ENCODE results near the gene SH3PXD2A. TPM values are rescaled to one million over a fixed set of nuclear protein-coding genes. Genes with fewer than 3 reads are reported as not detected.

Gene SH3PXD2A
- total RNA-seq, 1 experiment from 2014 or later: 4.5 TPM

DNA sequence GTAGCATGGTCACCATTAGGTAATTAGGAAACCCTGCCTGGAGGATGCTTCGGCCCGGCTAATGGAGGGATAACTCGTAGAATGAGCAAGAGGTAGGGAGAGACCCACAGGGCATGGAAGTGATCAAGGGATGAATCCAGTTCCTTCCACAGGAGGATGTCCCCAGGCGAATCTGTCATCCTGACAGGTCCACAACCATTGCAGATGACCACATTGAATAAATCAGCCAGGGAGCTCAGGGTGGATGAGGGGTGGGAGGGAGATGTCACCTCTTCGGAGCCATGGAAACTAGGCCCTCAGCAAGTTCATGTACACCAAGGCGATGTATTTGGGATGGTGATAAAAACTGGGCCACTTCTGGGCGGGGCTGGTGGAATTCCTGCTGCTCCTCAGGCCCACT, 28.5 kb downstream of the SH3PXD2A start:
- Histone ChIP-seq H3K4ac (ENCODE audit: low read depth, low read length) (no peak overlapping the region), H3K79me2 (ENCODE audit: insufficient read depth, low read length) (no peaks in the 10 kb centered on the region), H3K14ac (ENCODE audit: insufficient read depth, low read length) (no peak overlapping the region), H2BK5ac (ENCODE audit: insufficient read length, low read length) (no peak overlapping the region), H4K8ac (replicated peaks; ENCODE audit: insufficient read length, low read depth, low read length) (no peak overlapping the region), H3K4me1 (ENCODE audit: insufficient read depth, low read length) (no peaks in the 10 kb centered on the region), H2AFZ (ENCODE audit: low read length) (no peak overlapping the region), H4K91ac (ENCODE audit: insufficient read length, low read depth, low read length) (no peak overlapping the region), H2BK120ac (ENCODE audit: low read depth, low read length, poor library complexity, severe bottlenecking) (no peak overlapping the region), H2BK12ac (ENCODE audit: insufficient read length, low read depth, low read length) (no peak overlapping the region), H4K5ac (ENCODE audit: insufficient read length, low read depth, low read length) (no peak overlapping the region), H2AK5ac (ENCODE audit: insufficient read length, low read length) (no peak overlapping the region), H3K18ac (ENCODE audit: insufficient read length, low read depth, low read length) (no peak overlapping the region), H3K27me3 (ENCODE audit: insufficient read depth, low read length) (no peaks in the 10 kb centered on the region), H3K23ac (ENCODE audit: insufficient read length, low read depth, low read length) (no peak overlapping the region), H3K56ac (ENCODE audit: insufficient read length, low read depth, low read length) (no peak overlapping the region), H2BK20ac (ENCODE audit: low read depth, low read length, poor library complexity, severe bottlenecking) (no peak overlapping the region), H3K79me1 (ENCODE audit: insufficient read depth, low read depth, low read length, poor library complexity, severe bottlenecking) (no peaks in the 10 kb centered on the region), H3K9me3 (ENCODE audit: control insufficient read depth, low read depth, low read length) (no peaks in the 10 kb centered on the region), H2BK15ac (ENCODE audit: low read depth, low read length) (no peak overlapping the region), H3K23me2 (ENCODE audit: insufficient read length, low read depth, low read length, poor library complexity, severe bottlenecking) (no peaks in the 10 kb centered on the region), H3K9ac (ENCODE audit: extremely low read depth, insufficient read length, low read length) (no peak overlapping the region), H3T11ph (ENCODE audit: low read length) (no peak overlapping the region), H4K20me1 (ENCODE audit: control insufficient read depth, insufficient read depth, insufficient read length) (no peaks in the 10 kb centered on the region), H3K4me2 (ENCODE audit: insufficient read depth, insufficient read length, low read length) (no peak overlapping the region), H3K27ac (ENCODE audit: insufficient read length, low read depth, low read length) (no peak overlapping the region)
- Mint-ChIP-seq H3K9me3 (peaks cover 0 to 1% of the 10 kb centered on the region in 2 experiments; a peak in 1 of 5 replicates), H3K4me1 (peaks cover 40 to 49% of the 10 kb centered on the region in 2 experiments), H3K4me3 (no peak overlapping the region), H3K27ac (no peak overlapping the region), H3K36me3 (ENCODE audit: insufficient read depth in 1 of 3, low read depth in 3 of 3) (no peaks in the 10 kb centered on the region), H3K27me3 (ENCODE audit: low read depth) (0 out of 2 replicates have a peak, but pooled peaks cover 2% of the 10 kb centered on the region)
- no CpG with 5 or more reads among the region's 7 CpGs for WGBS (ENCODE audit: extremely low coverage, insufficient read length, low lambda C conversion rate)
- DNase-seq: no peak
- TF ChIP-seq, protein P1, sequence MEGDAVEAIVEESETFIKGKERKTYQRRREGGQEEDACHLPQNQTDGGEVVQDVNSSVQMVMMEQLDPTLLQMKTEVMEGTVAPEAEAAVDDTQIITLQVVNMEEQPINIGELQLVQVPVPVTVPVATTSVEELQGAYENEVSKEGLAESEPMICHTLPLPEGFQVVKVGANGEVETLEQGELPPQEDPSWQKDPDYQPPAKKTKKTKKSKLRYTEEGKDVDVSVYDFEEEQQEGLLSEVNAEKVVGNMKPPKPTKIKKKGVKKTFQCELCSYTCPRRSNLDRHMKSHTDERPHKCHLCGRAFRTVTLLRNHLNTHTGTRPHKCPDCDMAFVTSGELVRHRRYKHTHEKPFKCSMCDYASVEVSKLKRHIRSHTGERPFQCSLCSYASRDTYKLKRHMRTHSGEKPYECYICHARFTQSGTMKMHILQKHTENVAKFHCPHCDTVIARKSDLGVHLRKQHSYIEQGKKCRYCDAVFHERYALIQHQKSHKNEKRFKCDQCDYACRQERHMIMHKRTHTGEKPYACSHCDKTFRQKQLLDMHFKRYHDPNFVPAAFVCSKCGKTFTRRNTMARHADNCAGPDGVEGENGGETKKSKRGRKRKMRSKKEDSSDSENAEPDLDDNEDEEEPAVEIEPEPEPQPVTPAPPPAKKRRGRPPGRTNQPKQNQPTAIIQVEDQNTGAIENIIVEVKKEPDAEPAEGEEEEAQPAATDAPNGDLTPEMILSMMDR (conservative IDR thresholded peaks at IDR 0.05): no peak

Data from H9 (cell line).